Trophoblast cell (in vitro differentiated cells and primary cell): ENCODE data around the gene CHKB.

Experiments used
- DNase-seq, 2 donors: peaks; one replicate each; pipeline ENCODE4 v3.0.0-alpha.2; 2016
- H2AFZ ChIP-seq: 2 replicates; pipeline ENCODE4 v1.6.1; 2013; ENCODE audit warnings: low read length, moderate library complexity, mild to moderate bottlenecking; ENCODE audit not compliant: insufficient read depth, poor library complexity
- H2AK5ac ChIP-seq: 2 replicates; pipeline ENCODE4 v1.6.1; 2013; ENCODE audit warnings: mild to moderate bottlenecking, low read length
- H2BK120ac ChIP-seq: 2 replicates; pipeline ENCODE4 v1.6.1; 2013; ENCODE audit warnings: low read length, mild to moderate bottlenecking, moderate library complexity; ENCODE audit not compliant: insufficient read depth, poor library complexity
- H2BK12ac ChIP-seq: 2 replicates; pipeline ENCODE4 v1.6.1; 2013; ENCODE audit warnings: mild to moderate bottlenecking, low read length, moderate library complexity
- H2BK5ac ChIP-seq: 2 replicates; pipeline ENCODE4 v1.6.1; 2013; ENCODE audit warnings: low read length, low read depth, moderate library complexity, mild to moderate bottlenecking; ENCODE audit not compliant: poor library complexity
- H3K14ac ChIP-seq: 2 replicates; pipeline ENCODE4 v1.6.1; 2013; ENCODE audit warnings: mild to moderate bottlenecking, low read length
- H3K18ac ChIP-seq: 2 replicates; pipeline ENCODE4 v1.6.1; 2013; ENCODE audit warnings: mild to moderate bottlenecking, low read length
- H3K23ac ChIP-seq: 2 replicates; pipeline ENCODE4 v1.6.1; 2013; ENCODE audit warnings: low read length
- H3K27ac ChIP-seq: 2 replicates; pipeline ENCODE4 v1.5.1; 2013; ENCODE audit warnings: low read depth, mild to moderate bottlenecking, inconsistent platforms, low read length, moderate library complexity
- H3K27me3 ChIP-seq: 2 replicates; pipeline ENCODE4 v1.6.1; 2013; ENCODE audit warnings: inconsistent platforms, mild to moderate bottlenecking, low read length, moderate library complexity; ENCODE audit not compliant: insufficient read depth
- H3K36me3 ChIP-seq, 2 experiments: 1 replicate in 1 of 2; 2 replicates in 1 of 2; pipeline ENCODE4 v1.6.1; 2013; ENCODE audit warnings: low read length in 2 of 2, mild to moderate bottlenecking in 2 of 2, moderate library complexity in 1 of 2; ENCODE audit not compliant: insufficient read depth in 2 of 2, control insufficient read depth in 1 of 2
- H3K4ac ChIP-seq: 2 replicates; pipeline ENCODE4 v1.6.1; 2013; ENCODE audit warnings: low read depth, mild to moderate bottlenecking, low read length, moderate library complexity
- H3K4me1 ChIP-seq, 2 experiments: 1 replicate in 1 of 2; 2 replicates in 1 of 2; pipeline ENCODE4 v1.6.1; 2013; ENCODE audit warnings: low read length in 2 of 2, mild to moderate bottlenecking in 2 of 2, moderate library complexity in 1 of 2; ENCODE audit not compliant: insufficient read depth in 2 of 2, control insufficient read depth in 1 of 2
- H3K4me2 ChIP-seq: 2 replicates; pipeline ENCODE4 v1.6.1; 2013; ENCODE audit warnings: inconsistent platforms, mild to moderate bottlenecking, low read length, moderate library complexity
- H3K4me3 ChIP-seq: 2 replicates; pipeline ENCODE4 v1.5.1; 2013; ENCODE audit warnings: mild to moderate bottlenecking, low read depth, low read length, inconsistent platforms
- H3K79me1 ChIP-seq: one replicate; pipeline ENCODE4 v1.6.1; 2013; ENCODE audit warnings: low read length
- H3K79me2 ChIP-seq: 2 replicates; pipeline ENCODE4 v1.6.1; 2013; ENCODE audit warnings: low read length, mild to moderate bottlenecking; ENCODE audit not compliant: control insufficient read depth, insufficient read depth, poor library complexity
- H3K9ac ChIP-seq: 2 replicates; pipeline ENCODE4 v1.6.1; 2013; ENCODE audit warnings: mild to moderate bottlenecking, low read length
- H3K9me3 ChIP-seq: 2 replicates; pipeline ENCODE4 v1.6.1; 2013; ENCODE audit warnings: low read depth, mild to moderate bottlenecking, control low read depth, inconsistent platforms, low read length; ENCODE audit not compliant: insufficient read depth
- H4K12ac ChIP-seq: 2 replicates; pipeline ENCODE4 v1.6.1; 2013; ENCODE audit warnings: low read depth, mild to moderate bottlenecking, low read length, moderate library complexity
- H4K8ac ChIP-seq: 2 replicates; pipeline ENCODE4 v1.6.1; 2013; ENCODE audit warnings: low read depth, mild to moderate bottlenecking, low read length, moderate library complexity
- H4K91ac ChIP-seq: one replicate; pipeline ENCODE4 v1.6.1; 2013; ENCODE audit warnings: low read depth, mild to moderate bottlenecking, low read length, moderate library complexity
- WGBS: extraction: QIAGEN DNeasy Blood & Tissue Kit; methylation state at CpG from one replicate; pipeline ENCODE4 v1.1.7; 2013; ENCODE audit warnings: missing lambda C conversion rate; ENCODE audit not compliant: insufficient read length, insufficient coverage; ENCODE audit errors: extremely low coverage; 5-methylcytosine and 5-hydroxymethylcytosine counted together

The CHKB gene

GRCh38 chr22:50613291-50613981 is 30.8 kb upstream of the CHKB start:
- H2AK5ac ChIP-seq: no peak overlapping the region
- H3K27ac ChIP-seq: no peak overlapping the region
- no peak overlapping the region for H3K9ac ChIP-seq
- H2BK12ac ChIP-seq: no peak overlapping the region
- H3K36me3 ChIP-seq: no peaks in the 10 kb centered on the region
- peaks cover 0 to 4% of the 10 kb centered on the region in 2 experiments for H3K4me1 ChIP-seq
- no peaks in the 10 kb centered on the region for H3K27me3 ChIP-seq
- H3K23ac ChIP-seq: no peak overlapping the region
- H2BK5ac ChIP-seq: no peak overlapping the region
- no peak overlapping the region for H4K8ac ChIP-seq
- H4K12ac ChIP-seq: no peak overlapping the region
- no peaks in the 10 kb centered on the region for H3K9me3 ChIP-seq
- no peak overlapping the region for H4K91ac ChIP-seq
- DNase-seq: no peak
- no peak overlapping the region for H2AFZ ChIP-seq
- no CpG with 5 or more reads among the region's 22 CpGs for WGBS
- no peaks in the 10 kb centered on the region for H3K79me2 ChIP-seq
- no peak overlapping the region for H3K14ac ChIP-seq
- H2BK120ac ChIP-seq: no peak overlapping the region
- H3K4me3 ChIP-seq: peak overlapping the region; percentile 53
- no peak overlapping the region for H3K4me2 ChIP-seq
- no peaks in the 10 kb centered on the region for H3K79me1 ChIP-seq
- H3K4ac ChIP-seq: no peak overlapping the region
- no peak overlapping the region for H3K18ac ChIP-seq

- no peak overlapping the region for H3K4me2 ChIP-seq
- H3K4ac ChIP-seq: no peak overlapping the region
- H2BK120ac ChIP-seq: no peak overlapping the region
- H3K23ac ChIP-seq: no peak overlapping the region
- no peak overlapping the region for H3K27ac ChIP-seq
- H3K79me2 ChIP-seq: no peaks in the 10 kb centered on the region
- H3K18ac ChIP-seq: no peak overlapping the region
- H4K12ac ChIP-seq: no peak overlapping the region
- no peaks in the 10 kb centered on the region for H3K36me3 ChIP-seq
- no peak overlapping the region for H4K8ac ChIP-seq
- no peak overlapping the region for H2BK12ac ChIP-seq
- H2AK5ac ChIP-seq: no peak overlapping the region
- H3K14ac ChIP-seq: no peak overlapping the region
- no peak overlapping the region for H2AFZ ChIP-seq
- WGBS: no CpG with 5 or more reads among the region's 31 CpGs
- H3K9ac ChIP-seq: no peak overlapping the region
- H4K91ac ChIP-seq: no peak overlapping the region
- peak in 1 of 2 donors; percentile 51 for DNase-seq
- H3K27me3 ChIP-seq: no peaks in the 10 kb centered on the region
- no peak overlapping the region for H2BK5ac ChIP-seq
- no peaks in the 10 kb centered on the region for H3K9me3 ChIP-seq
- no peaks in the 10 kb centered on the region for H3K79me1 ChIP-seq
- H3K4me3 ChIP-seq: no peak overlapping the region
- peaks cover 0 to 4% of the 10 kb centered on the region in 2 experiments for H3K4me1 ChIP-seq
These were observed 30.0 kb upstream of the CHKB start for GRCh38 chr22:50612528-50613221.

GRCh38 chr22:50612168-50612527 is 29.5 kb upstream of the CHKB start:
- no CpG with 5 or more reads among the region's 6 CpGs for WGBS
- H3K4me1 ChIP-seq: peaks cover 0 to 4% of the 10 kb centered on the region in 2 experiments
- no peaks in the 10 kb centered on the region for H3K36me3 ChIP-seq
- H2BK120ac ChIP-seq: no peak overlapping the region
- H2BK12ac ChIP-seq: no peak overlapping the region
- no peak overlapping the region for H3K4me2 ChIP-seq
- no peaks in the 10 kb centered on the region for H3K9me3 ChIP-seq
- H2AFZ ChIP-seq: no peak overlapping the region
- H3K79me2 ChIP-seq: no peaks in the 10 kb centered on the region
- no peak overlapping the region for H4K91ac ChIP-seq
- no peak overlapping the region for H4K8ac ChIP-seq
- H3K23ac ChIP-seq: no peak overlapping the region
- no peak overlapping the region for H3K9ac ChIP-seq
- DNase-seq: no peak
- H3K14ac ChIP-seq: no peak overlapping the region
- H2AK5ac ChIP-seq: no peak overlapping the region
- H3K4ac ChIP-seq: no peak overlapping the region
- no peak overlapping the region for H3K18ac ChIP-seq
- no peak overlapping the region for H2BK5ac ChIP-seq
- no peak overlapping the region for H4K12ac ChIP-seq
- H3K4me3 ChIP-seq: no peak overlapping the region
- H3K27ac ChIP-seq: no peak overlapping the region
- no peaks in the 10 kb centered on the region for H3K27me3 ChIP-seq
- no peaks in the 10 kb centered on the region for H3K79me1 ChIP-seq

GRCh38 chr22:50611341-50612060 is 28.9 kb upstream of the CHKB start:
- Histone ChIP-seq H4K8ac (no peak overlapping the region), H3K4me3 (no peak overlapping the region), H3K18ac (no peak overlapping the region), H3K4me2 (no peak overlapping the region), H2BK12ac (no peak overlapping the region), H3K23ac (no peak overlapping the region), H3K9ac (no peak overlapping the region), H3K9me3 (no peaks in the 10 kb centered on the region), H2AK5ac (no peak overlapping the region), H4K12ac (no peak overlapping the region), H3K36me3 (no peaks in the 10 kb centered on the region), H2BK5ac (no peak overlapping the region), H3K79me1 (no peaks in the 10 kb centered on the region), H3K4me1 (peaks cover 0 to 4% of the 10 kb centered on the region in 2 experiments), H2BK120ac (no peak overlapping the region), H3K4ac (no peak overlapping the region), H3K27ac (no peak overlapping the region), H4K91ac (no peak overlapping the region), H3K79me2 (no peaks in the 10 kb centered on the region), H3K14ac (no peak overlapping the region), H2AFZ (no peak overlapping the region), H3K27me3 (no peaks in the 10 kb centered on the region)
- no peak for DNase-seq
- WGBS: no CpG with 5 or more reads among the region's 26 CpGs
